Caco-2 (cell line): Measurements from ENCODE around the gene RIBC2. TPM values are rescaled to one million over a fixed set of nuclear protein-coding genes. Genes with fewer than 3 reads are reported as not detected.
"Not testable (repeated sequence)": the region's sequence is repeated elsewhere in the genome, so short reads cannot be mapped to it uniquely, and the experiment has no call there.

Experiments used
- BruUV-seq: library from RNA; stranded (reverse); fragments of 400-500 nt; replicated peaks from 2 replicates; lab custom pipeline; 2021; lab: Mats Ljungman, UMichigan
- CTCF ChIA-PET: fragments of 300-600 bp; sonication (Branson Sonifier 250); formaldehyde crosslinking; loops from one replicate; lab custom pipeline; 2022; ENCODE audit warnings: antibody characterized with exemption; lab: Charles Lee
- POLR2A ChIA-PET: fragments of 300-600 bp; sonication (Branson Sonifier 250); formaldehyde crosslinking; loops from one replicate; lab custom pipeline; 2022; ENCODE audit warnings: antibody characterized with exemption; lab: Charles Lee
- DNase-seq, 2 experiments: peaks; one replicate each; pipeline versions ENCODE4 v3.0.0 to v3.0.0-alpha.2; 2020 to 2022
- H3K27me3 ChIP-seq: replicated peaks from 2 replicates; pipeline ENCODE4 v1.6.0; 2011; ENCODE audit warnings: low read length; ENCODE audit not compliant: control insufficient read depth, insufficient read depth
- H3K36me3 ChIP-seq: 2 replicates; pipeline ENCODE4 v1.5.1; 2011; ENCODE audit warnings: low read length; ENCODE audit not compliant: control insufficient read depth, insufficient read depth
- H3K4me1 ChIP-seq: fragments of 250-450 bp; sonication (Bioruptor Pico); 2 replicates; pipeline ENCODE4 v1.5.1; 2020; ENCODE audit warnings: mild to moderate bottlenecking
- H3K4me3 ChIP-seq: 2 replicates; pipeline ENCODE4 v1.5.1; 2011; ENCODE audit warnings: low read depth, mild to moderate bottlenecking, control low read depth, low read length
- H3K9me3 ChIP-seq: fragments of 250-450 bp; sonication (Bioruptor Pico); 2 replicates; pipeline ENCODE4 v1.5.1; 2020; ENCODE audit warnings: mild to moderate bottlenecking, moderate library complexity
- H3K27ac Mint-ChIP-seq: one replicate; pipeline ENCODE4 v1.8.0; 2022; ENCODE audit warnings: mixed read lengths; ENCODE audit not compliant: unreplicated experiment
- H3K27me3 Mint-ChIP-seq: one replicate; pipeline ENCODE4 v1.8.0; 2022; ENCODE audit warnings: mixed read lengths; ENCODE audit not compliant: insufficient read depth, unreplicated experiment
- H3K36me3 Mint-ChIP-seq: one replicate; pipeline ENCODE4 v1.8.0; 2022; ENCODE audit warnings: mild to moderate bottlenecking, mixed read lengths; ENCODE audit not compliant: insufficient read depth, unreplicated experiment
- H3K4me1 Mint-ChIP-seq: one replicate; pipeline ENCODE4 v1.8.0; 2022; ENCODE audit warnings: low read depth, mixed read lengths; ENCODE audit not compliant: unreplicated experiment
- H3K4me3 Mint-ChIP-seq: one replicate; pipeline ENCODE4 v1.8.0; 2022; ENCODE audit warnings: mild to moderate bottlenecking, moderate library complexity, mixed read lengths; ENCODE audit not compliant: unreplicated experiment
- H3K9me3 Mint-ChIP-seq: one replicate; pipeline ENCODE4 v1.8.0; 2022; ENCODE audit warnings: mixed read lengths; ENCODE audit not compliant: unreplicated experiment
- CTCF ChIP-seq, 2 experiments: fragments of 200-600 bp in 1 of 2; IDR thresholded peaks; 1 replicate in 1 of 2; 2 replicates in 1 of 2; pipeline versions ENCODE4 v1.5.1 to v1.8.0; 2011 to 2022; ENCODE audit warnings: antibody characterized with exemption in 1 of 2, control low read depth in 1 of 2, inconsistent platforms in 1 of 2, low read depth in 1 of 2, low read length in 1 of 2, mild to moderate bottlenecking in 1 of 2, moderate library complexity in 1 of 2; ENCODE audit not compliant: insufficient read depth in 1 of 2, severe bottlenecking in 1 of 2, unreplicated experiment in 1 of 2
- intact Hi-C: fragments of 100-400 bp; cut with micrococcal nuclease; formaldehyde crosslinking; loops from one replicate; pipeline ENCODE4 v1.10.0; 2022; ENCODE audit not compliant: unreplicated experiment
- total RNA-seq: library from RNA; stranded (reverse); gene quantifications from 2 replicates; pipeline ENCODE4 v1.2.3, GENCODE V29; 2022

RIBC2 gene
- total RNA-seq, 1 experiment from 2014 or later, result 14.1 TPM

GRCh38 chr22:45448431-45448830, 34.9 kb downstream of the RIBC2 start:
- Mint-ChIP-seq H3K27ac (no peak overlapping the region), H3K9me3 (no peaks in the 10 kb centered on the region), H3K4me3 (no peak overlapping the region), H3K36me3 (no peaks in the 10 kb centered on the region), H3K4me1 (peaks cover 33% of the 10 kb centered on the region), H3K27me3 (no peaks in the 10 kb centered on the region)
- TF ChIP-seq CTCF (IDR thresholded peaks at IDR 0.05; ENCODE audit: insufficient read depth in 1 of 2, low read depth in 1 of 2, low read length in 1 of 2, severe bottlenecking in 1 of 2, unreplicated experiment in 1 of 2), result no peak
- CTCF ChIA-PET, result no interaction called here
- Histone ChIP-seq H3K4me1 (peaks cover 30% of the 10 kb centered on the region), H3K4me3 (no peak overlapping the region), H3K27me3 (no peaks in the 10 kb centered on the region), H3K9me3 (no peaks in the 10 kb centered on the region), H3K36me3 (no peaks in the 10 kb centered on the region)
- no peak for DNase-seq
- POLR2A ChIA-PET, result no interaction called here
- no TSS peak for BruUV-seq
- intact Hi-C loops, result no loop called here

- CTCF ChIA-PET, intact Hi-C loops, H3K27me3 ChIP-seq, H3K36me3 Mint-ChIP-seq, BruUV-seq, DNase-seq, H3K9me3 Mint-ChIP-seq, H3K4me3 Mint-ChIP-seq, H3K27me3 Mint-ChIP-seq, H3K36me3 ChIP-seq, H3K9me3 ChIP-seq, POLR2A ChIA-PET, H3K4me3 ChIP-seq, H3K27ac Mint-ChIP-seq: not testable (repeated sequence)
- peaks cover 23% of the 10 kb centered on the region for H3K4me1 Mint-ChIP-seq
- peaks cover 20% of the 10 kb centered on the region for H3K4me1 ChIP-seq
Measured at GRCh38 chr22:45449442-45449841, 35.9 kb downstream of the RIBC2 start.

- Mint-ChIP-seq H3K9me3 (no peaks in the 10 kb centered on the region), H3K36me3 (no peaks in the 10 kb centered on the region), H3K27ac (no peak overlapping the region), H3K27me3 (no peaks in the 10 kb centered on the region), H3K4me1 (peaks cover 16% of the 10 kb centered on the region), H3K4me3 (no peak overlapping the region)
- ChIA-PET CTCF (no interaction called here), POLR2A (no interaction called here)
- no peaks in the 10 kb centered on the region for H3K27me3 ChIP-seq
- no peaks in the 10 kb centered on the region for H3K36me3 ChIP-seq
- no peaks in the 10 kb centered on the region for H3K9me3 ChIP-seq
- BruUV-seq, result no TSS peak
- peaks cover 20% of the 10 kb centered on the region for H3K4me1 ChIP-seq
- no peak overlapping the region for H3K4me3 ChIP-seq
- intact Hi-C loops, result no loop called here
- TF ChIP-seq CTCF (IDR thresholded peaks at IDR 0.05; ENCODE audit: insufficient read depth in 1 of 2, low read depth in 1 of 2, low read length in 1 of 2, severe bottlenecking in 1 of 2, unreplicated experiment in 1 of 2), result no peak
- DNase-seq, result no peak
Measured at GRCh38 chr22:45450101-45450785, 36.8 kb downstream of the RIBC2 start.
